NCI-H446 (cell line): ENCODE results near the gene YIF1A.
"Not testable (repeated sequence)": the region's sequence is repeated elsewhere in the genome, so short reads cannot be mapped to it uniquely, and the experiment has no call there.

Experiments
- DNase-seq, 2 experiments: peaks; one replicate each; lab custom pipeline; 2025; lab: John Stamatoyannopoulos, UW

The YIF1A gene

DNA sequence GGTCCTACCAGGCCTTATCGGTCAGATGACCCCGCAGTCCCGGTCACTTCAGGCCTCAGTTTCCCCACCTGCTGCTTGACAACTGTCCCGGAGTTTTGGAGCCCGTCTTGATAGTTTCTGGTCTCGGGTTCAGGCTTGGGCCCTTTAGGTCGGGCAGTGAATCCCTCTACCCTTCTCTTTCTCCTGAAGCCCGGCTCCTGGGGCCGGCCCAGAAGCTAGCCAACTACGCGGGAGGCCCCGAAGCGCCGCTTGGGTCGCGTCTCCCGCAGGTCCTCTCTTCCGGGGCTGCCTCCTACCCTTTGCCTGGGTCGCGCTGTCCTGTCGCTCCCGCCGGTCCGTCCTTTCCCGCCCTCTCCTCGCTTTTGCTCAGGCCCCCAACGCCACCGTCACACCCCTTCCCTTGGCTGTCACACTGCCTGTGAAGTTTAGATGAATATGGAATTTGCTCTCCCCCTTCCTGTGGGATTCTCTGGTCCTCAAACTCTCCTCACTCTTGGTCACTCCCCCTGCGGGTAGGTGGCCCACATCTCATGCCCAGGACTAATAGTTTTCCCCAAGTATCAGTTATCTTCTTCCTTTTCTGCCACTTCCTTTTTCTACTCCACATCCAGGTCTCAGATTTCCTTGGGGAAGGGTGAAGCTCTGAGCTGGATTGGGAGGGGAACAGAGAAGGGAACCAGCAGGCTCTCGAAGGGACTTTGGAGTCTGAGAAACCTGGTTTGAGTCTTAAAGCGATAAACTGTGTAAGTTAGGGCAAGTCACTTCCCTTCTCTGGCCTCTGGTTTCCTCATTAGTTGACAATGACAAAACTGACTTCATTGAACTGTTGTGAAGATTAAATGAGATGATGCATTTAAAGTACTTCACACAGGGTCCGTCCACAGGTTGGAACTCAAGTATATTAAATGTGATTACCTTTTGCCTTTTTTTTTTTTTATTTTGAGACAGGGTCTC, 19.7 kb downstream of the YIF1A start:
- DNase-seq: no peak

DNA sequence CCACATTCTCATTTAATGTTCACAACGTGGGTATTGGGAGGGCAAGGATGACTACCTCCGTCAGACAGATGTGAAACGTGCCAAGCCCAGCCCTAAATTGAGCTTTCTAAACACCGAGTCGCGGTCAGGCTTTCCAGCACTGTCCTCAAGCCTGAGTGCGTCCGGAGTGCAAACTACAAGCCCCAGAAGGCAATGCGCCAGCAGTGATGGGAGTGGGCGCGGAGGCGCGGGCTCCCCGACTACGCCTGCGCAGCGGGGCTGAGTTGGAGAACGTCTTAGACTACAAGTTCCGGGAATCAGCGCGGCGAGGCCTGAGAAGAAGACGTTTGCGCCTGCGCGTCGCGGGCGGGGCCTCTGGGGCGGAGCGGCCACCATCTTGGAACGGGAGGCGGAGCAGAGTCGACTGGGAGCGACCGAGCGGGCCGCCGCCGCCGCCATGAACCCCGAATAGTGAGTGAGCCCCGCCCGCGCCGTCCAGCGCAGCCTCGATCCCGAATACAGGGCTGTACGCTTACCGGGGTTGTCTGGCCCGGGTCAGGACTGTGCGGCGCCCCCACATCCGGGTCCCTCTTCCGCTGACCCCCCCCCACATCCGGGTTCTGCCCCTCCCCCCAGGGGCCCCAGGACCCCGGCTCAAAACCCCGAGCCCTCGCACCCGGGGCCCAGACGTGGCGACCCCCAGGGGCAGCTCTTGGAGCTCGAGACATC, 20.5 kb downstream of the YIF1A start, which contains the start of gene RAB1B:
Gene RAB1B (plus strand): TSS at position 396 of the 708 bp plus-strand sequence. CDS start 41 bp downstream, at position 437.
- peak; percentile 99 to 100 for DNase-seq

DNA sequence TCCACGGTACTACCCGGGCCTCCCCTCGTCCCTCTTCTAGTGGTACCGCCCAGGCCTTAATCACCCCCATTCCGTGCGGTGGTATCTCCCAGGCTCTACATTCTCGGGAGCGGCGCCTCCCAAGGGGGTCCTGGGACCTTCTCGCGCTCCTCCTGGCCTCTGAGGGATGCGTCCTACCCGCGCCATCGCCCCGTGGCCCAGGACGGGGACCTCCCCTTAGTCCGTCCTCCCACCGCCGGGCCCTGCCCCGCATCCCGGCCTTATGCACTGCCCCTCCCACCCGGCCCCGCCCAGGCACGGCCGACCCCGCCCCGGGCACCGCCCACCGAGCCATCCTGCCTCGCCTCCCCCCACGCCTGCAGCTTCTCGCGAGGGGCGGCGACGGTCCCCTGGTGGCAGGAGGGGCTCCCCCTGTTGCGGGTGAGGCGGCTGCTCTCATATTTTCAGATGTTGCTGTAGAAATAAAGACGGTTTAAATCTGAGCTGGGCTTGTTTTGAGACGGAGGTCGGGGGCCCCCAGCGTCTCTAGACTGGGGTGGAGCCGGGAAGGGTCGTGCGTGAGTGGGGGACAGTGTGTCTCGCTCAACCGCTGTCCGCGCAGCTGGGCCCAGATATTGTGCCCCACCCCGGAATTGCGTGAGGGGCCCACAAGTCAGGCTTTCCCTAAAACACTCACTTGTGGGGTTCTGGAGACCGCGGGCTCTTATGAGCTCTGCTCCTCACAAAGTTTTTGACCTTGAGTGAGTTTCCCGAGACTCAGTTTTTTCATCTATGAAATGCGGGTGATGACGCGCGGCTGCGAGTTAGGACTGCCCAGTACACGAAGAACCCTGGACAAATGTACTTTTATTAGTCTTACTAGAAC, 21.3 kb downstream of the YIF1A start:
- peak in 1 of 2 experiments; percentile 43 for DNase-seq

DNA sequence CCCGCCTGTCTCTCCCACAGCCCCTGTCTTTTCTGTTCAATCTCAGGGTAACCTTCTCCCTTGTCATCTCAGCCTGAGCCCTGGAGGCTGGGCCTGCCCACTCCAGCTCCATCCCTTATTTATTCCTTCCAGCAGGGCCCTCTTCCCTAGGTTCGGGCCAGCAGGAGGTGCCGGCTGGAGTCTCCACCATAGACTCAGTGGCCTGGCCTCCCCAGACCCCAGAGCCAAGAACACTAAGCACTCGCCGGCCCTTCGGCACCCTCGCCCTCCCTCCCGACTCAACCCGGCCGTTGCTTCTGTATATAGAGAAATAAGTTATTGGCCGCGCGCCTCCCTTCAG, 21.9 kb downstream of the YIF1A start:
- DNase-seq: no peak

DNA sequence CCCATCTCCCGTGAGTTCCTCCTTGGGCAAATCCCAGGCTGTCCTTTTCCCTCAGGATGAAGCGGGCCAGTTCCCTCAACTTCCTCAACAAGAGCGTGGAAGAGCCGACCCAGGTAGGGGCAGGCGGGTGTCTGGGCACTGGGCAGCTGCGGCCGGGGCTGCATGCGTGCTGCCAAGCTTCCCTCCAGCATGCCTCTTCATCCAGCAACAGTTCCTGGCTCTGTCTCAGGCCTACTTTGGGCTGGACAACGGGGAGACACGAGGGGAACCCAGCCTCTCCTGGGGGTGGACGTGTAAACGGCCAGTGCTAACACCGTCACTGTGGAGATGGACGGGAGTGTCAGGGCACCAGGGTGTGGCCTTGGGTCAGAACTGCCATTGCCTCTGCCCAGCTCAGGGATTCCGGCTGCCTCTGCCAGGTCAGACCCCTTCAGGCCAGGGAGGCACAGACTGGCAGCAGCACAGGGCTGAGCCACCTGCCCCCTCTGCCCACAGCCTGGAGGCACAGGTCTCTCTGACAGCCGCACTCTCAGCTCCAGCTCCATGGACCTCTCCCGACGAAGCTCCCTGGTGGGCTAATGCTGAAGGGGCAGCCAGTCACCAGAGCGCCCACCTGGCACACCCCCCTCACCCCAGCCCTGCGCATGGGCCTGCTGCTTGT, 22.4 kb downstream of the YIF1A start:
- no peak for DNase-seq

DNA sequence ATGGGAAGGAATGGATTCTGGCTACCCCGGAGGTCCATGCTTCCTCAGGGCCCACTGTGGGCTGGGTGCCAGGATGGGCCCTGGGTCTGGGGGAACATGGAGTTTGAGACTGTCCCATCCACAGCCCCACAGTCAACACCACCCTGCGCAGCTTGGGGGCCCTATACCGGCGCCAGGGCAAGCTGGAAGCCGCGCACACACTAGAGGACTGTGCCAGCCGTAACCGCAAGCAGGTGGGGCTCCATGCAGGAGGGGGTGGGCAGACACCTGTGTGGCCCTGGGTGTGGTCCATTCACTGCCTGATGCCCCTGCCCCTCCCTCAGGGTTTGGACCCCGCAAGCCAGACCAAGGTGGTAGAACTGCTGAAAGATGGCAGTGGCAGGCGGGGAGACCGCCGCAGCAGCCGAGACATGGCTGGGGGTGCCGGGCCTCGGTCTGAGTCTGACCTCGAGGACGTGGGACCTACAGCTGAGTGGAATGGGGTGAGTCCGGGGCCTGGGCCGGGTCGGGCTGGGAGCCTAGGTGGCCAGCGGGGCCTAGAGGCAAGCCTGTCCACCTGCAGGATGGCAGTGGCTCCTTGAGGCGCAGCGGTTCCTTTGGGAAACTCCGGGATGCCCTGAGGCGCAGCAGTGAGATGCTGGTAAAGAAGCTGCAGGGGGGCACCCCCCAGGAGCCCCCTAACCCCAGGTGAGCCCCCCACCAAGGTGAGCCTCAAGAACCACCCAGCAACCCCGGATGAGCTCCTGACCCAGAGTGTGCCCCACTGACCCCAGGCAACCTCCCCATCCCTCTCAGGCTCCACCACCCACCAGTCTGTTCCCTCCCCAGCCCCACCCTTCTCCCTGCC, 23.2 kb downstream of the YIF1A start:
- DNase-seq: no peak

DNA sequence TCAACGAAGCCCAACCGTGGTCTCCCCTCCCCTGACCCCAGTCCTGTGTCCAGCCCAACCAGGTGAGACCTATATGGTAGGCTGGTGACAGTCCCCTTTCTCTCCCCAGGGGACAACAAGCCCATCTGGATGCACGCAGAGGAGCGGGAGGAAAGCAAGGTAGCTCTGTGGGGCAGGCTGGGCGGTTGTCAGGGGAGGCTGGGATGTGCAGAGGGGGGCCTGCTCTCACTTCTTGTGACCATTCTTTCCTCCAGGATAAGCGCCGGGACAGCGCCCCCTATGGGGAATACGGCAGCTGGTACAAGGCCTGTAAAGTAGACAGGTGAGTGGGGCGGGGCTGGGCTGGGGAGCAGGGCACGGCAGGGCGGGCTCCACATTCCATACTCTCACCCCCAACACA, 24.0 kb downstream of the YIF1A start:
- DNase-seq: no peak

DNA sequence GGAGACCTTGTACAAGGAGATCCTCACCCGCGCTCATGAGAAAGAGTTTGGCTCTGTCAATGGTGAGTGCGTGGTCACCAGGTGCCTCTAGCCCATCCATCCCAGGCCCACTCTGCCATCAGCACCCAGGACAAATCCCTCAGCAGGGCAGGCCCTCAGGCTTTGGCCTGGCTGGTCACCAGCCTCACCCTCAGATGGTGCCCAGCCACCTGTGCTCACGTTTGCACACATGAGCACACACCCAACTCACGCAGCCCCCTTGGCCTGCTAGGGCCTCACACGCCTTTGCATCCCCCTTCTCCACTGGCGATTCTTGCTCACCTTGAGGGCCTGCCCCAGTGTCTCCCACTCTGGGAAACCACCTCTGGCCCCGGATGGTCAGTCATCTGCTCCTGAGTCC, 24.6 kb downstream of the YIF1A start:
- no peak for DNase-seq

DNA sequence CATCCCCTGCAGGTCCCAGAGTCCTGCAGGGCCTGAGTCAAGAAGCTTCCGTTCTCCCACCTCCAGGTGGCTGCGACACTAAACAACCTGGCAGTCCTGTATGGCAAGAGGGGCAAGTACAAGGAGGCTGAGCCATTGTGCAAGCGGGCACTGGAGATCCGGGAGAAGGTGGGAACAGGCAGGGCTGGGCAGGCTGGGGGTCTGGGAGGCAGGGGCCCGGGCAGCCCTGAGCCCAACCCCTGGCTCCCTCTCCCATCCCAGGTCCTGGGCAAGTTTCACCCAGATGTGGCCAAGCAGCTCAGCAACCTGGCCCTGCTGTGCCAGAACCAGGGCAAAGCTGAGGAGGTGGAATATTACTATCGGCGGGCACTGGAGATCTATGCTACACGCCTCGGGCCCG, 25.2 kb downstream of the YIF1A start:
- no peak for DNase-seq

DNA sequence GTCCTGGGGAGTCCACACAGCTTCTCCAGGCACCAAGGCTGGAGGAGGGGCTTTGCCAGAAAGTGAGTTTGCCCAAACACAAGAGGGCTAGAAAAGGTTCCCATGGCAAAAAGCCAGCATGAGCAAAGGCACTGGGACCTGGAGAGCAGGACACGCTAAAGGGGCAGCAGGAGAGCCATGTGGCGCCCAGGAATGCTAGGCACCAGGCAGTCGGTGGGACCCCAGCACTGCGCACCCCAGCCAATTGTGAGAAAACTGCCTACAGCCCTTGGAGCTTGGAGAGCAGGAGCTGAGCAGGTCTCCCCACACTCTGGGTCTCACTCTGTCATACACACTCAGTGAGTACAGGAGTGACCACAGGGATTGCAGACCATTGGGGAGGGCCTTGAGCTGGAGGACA, 25.7 kb downstream of the YIF1A start:
- no peak for DNase-seq

DNA sequence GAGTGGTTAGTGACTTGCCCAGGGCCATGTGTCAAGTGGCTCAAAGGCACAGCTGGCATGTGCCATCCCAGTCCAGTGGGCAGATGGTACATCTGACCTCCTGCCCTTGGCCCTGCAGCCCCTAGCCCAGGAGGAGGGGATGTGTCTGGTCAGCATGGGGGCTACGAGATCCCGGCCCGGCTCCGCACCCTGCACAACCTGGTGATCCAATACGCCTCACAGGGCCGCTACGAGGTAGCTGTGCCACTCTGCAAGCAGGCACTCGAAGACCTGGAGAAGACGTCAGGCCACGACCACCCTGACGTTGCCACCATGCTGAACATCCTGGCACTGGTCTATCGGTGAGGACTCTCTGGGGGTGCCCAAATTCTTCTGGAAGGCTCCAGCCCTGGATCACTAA, 26.2 kb downstream of the YIF1A start:
- no peak for DNase-seq

DNA sequence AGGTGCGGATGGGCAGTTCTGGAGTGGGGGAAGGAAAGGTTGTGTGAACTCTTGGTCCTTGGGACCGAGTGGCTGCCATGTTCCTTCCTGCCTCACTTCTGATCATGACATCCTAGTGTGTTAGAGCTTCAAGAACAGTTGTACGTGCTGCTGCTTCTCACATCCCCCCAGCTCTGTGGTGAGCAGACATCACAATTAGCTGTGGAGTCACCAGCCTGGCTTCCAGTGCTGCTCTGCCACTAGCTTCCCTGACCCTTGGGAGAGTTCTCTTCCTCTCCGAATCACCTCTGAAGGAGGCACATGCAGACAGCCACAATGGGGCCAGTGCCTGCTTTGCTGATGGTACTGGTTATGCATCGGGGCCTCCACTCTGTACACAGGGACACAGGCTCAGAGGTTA, 26.8 kb downstream of the YIF1A start:
- DNase-seq: no peak

DNA sequence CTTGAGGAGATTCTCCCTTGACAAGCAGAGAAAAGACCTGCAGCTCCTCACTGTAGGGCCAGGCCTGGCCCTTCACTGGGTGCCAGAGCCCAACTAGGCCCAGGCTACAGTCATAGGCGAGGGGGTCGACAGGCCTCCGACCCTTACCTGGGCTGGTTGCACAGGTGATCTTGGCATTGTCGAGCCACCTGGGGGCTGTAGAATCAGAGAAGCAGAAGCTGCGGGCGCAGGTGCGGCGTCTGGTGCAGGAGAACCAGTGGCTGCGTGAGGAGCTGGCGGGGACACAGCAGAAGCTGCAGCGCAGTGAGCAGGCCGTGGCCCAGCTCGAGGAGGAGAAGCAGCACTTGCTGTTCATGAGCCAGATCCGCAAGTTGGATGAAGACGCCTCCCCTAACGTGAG, 27.4 kb downstream of the YIF1A start:
- no peak for DNase-seq

DNA sequence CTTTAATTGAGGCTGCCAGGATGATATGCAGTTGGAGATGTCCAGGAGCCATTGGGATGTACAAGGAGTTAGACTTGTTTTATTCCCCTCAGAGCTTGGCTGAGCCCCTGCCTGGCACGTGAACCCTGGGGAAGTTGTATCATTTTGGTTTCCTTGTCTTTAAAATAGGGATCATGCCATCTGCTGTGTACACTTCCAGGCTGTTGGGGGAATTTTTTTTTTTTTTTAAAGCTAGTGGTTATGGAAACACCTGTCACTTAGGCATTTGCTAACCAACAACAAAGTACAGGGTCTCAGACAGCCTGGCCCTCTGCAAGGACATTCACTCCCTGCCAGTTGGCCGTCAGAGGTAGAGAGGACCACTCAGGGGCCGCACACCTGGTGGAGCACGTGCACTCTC, 29.0 kb downstream of the YIF1A start:
- DNase-seq: no peak

DNA sequence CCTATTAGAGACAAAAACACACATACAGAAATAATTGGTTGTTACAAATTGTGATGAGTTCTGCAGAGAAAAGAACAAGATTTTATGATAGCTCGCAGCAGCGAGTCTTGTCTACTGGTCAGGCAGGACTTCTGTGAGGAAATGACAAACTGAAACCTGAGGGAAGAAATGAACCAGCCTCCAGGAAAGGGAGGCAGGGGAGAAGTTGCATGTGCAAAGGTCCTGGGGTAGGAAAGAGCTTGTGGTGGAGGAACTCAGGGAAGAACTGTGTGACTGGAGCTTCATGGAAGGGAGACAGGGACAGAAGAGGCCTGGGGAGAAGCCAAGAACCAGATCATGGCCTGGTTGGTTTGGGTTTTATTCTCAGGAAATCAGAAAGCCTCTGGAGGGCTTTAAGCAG, 29.7 kb downstream of the YIF1A start:
- DNase-seq: no peak

DNA sequence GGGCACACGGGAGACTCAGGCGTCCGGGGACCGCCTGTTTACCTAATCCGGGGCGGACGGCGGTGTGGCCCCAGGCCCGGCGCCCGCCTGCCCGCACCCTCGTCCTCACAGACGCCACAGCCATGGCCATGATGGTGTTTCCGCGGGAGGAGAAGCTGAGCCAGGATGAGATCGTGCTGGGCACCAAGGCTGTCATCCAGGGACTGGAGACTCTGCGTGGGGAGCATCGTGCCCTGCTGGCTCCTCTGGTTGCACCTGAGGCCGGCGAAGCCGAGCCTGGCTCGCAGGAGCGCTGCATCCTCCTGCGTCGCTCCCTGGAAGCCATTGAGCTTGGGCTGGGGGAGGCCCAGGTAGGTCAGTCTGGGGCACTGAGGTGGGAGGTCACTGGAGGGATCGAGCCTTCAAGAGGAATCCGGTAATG, 30.5 kb downstream of the YIF1A start:
- DNase-seq: no peak

DNA sequence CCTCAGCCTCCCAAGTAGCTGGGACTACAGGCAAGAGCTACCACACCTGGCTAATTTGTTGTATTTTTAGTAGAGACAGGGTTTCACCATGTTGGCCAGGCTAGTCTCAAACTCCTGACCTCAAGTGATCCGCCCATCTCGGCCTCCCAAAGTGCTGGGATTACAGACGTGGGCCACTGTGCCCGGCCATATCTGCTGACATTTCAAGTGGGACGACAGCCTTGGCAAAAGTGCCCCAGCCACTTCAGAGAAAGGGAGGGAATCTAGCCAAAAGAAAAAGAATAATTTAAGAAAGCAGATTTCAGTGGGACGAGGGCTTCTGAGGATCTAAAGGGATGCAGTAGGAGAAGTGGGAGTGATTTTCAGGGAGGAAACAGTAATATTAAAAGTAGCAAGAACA, 35.9 kb downstream of the YIF1A start:
- not testable (repeated sequence) for DNase-seq

DNA sequence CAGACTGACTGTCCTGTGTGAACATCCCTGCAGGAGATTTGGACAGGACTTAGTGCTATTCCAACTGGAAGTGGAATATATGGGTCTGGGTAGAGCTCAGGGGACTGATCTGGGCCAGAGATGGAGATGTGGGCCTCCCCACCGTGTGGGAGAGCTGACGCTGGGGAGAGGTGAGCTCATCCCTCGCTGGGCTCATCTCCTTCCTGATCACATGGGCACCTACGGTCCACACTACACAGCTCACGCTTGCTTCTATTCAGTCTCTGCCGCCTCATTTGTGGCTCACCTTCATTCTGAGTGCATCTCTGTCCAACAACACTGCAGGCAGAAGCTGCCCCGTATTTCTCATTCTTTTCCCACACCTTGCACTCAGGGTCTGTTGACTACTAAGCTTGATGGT, 37.1 kb downstream of the YIF1A start:
- no peak for DNase-seq

DNA sequence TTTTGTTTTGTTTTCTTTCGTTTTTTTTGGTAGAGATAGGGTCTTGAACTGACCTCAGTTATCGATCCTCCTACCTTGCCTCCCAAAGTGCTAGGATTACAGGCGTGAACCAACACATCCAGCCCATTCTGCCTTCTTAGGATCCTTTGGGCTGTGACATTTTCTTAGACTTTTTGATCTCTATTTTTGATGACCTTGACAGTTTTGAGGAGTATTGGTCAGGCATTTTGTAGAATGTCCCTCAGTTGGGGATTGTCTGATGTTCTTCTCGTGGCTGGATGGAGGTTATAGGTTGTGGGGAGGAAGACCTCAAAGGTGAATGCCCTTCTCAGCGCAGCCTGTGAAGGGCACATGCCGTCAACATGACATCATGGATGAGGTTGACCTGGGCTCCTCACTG, 40.0 kb downstream of the YIF1A start:
- DNase-seq: no peak

DNA sequence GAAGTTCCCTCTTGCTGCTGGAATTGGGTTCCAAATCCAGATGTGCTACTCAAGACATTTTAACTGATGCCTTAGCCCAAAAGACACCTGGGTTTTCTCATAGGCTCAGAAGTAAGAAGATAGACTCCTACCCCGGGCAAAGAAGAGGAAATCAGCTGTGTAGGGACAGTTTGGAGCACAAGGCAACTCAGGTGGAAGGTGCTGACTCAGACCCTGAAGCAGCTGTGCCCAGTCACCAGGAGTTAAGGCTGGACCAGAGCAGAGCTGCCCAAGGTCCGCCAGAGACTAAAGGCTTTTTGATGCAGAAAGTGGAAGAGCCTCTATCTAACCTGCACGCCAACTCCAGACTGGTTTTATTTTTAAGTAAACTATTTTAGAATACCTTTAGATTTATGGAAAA, 41.1 kb downstream of the YIF1A start:
- DNase-seq: no peak

DNA sequence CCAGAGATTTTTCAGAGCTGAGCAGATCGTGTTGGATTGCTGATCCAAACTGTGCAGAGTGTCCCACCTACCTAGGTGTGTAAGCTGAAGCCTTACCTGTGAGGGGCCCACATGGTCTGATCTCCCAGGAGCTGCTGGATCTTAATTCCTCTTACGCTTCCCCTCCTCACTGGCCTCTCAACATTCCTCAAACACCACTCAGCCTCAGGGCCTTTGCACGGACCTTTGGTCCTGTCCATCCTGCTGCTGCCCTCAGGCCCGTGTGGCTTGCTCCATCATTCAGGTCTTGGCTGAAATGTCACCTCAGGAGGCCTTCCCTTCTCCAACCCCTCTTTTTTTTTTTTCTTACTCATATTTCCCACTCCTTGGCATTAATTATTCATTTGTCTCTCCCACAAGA, 41.6 kb downstream of the YIF1A start:
- no peak for DNase-seq
